Measurements from ENCODE around the gene MFSD2A.
"Not testable (repeated sequence)": the region's sequence is repeated elsewhere in the genome, so short reads cannot be mapped to it uniquely, and the experiment has no call there.

MFSD2A gene

DNA sequence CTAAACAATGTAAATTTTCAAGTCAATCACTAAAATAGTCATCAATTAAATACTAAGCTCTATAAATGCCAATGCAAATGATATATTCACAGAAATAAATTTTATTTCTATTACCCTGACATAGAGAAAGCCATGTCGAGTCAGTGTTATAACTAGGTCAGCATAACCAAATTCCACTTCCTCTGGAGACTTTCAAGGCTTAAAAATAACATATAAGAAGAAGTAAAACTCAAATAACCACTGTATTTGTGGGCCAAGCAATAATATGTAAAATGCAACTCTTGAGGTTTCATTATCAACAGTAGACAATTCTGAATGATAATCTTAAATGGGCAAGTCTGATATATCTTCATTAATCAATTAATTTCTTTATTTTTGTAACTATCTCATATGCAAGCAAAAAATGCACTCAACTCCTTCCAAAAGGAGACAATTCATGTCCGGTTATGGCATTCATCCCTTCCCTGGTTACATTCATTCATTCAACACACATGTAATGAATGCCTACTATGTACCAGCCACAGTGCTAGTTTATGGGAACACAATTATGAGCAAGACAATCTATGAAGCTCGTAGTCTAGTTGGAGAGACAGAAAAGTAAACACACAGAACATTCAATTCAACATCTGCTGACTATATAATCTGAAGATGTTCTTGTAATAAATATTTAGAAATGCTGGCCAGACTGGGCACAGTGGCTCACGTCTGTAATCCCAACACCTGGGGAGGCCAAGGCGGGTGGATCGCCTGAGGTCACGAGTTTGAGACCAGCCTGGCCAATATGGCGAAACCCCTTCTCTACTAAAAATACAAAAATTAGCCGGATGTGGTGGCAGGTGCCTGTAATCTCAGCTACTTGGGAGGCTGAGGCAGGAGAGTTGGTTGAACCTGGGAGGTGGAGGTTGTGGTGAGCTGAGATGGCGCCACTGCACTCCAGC lies 48.5 kb downstream of the MFSD2A start:
- DNase-seq = no peak

DNA sequence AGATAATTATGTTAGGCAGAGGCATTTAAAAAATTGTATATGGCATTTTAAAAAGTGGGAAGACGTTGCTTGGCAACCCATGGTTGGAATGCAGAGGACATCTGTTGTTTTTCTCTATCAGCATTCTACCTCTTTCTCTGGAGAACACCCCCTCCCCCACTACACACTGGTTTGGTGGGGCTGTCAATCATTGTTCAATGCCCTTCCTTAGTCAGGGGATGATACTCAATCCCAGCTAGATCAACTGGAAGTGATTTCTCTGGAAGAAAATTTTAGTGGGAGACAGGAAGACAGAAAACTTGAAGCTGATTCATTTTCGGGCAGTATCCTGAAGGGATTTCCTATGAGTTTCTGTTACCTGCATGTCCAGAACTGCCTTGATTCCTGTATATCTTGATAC lies 49.9 kb downstream of the MFSD2A start:
- no peak for DNase-seq

DNA sequence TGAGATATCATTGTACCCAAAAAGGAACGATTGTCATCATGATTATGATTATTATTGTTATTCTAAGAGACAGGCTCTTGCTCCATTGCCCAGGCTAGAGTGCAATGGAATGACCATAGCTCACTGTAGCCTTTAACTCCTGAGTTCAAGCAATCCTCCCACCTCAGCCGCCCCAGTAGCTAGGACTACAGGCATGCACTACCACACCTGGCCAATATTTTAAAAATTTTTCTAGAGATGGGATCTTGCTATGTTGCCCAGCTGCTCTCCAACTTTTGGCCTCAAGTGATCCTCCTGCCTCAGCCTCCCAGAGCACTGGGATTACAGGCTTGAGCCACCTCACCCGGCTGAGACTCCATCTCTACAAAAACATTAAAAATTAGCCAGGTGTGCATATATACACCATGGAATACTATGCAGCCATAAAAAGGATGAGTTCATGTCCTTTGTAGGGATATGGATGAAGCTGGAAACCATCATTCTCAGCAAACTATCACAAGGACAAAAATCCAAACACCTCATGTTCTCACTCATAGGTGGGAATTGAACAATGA lies 52.6 kb downstream of the MFSD2A start:
- not testable (repeated sequence) for DNase-seq

DNA sequence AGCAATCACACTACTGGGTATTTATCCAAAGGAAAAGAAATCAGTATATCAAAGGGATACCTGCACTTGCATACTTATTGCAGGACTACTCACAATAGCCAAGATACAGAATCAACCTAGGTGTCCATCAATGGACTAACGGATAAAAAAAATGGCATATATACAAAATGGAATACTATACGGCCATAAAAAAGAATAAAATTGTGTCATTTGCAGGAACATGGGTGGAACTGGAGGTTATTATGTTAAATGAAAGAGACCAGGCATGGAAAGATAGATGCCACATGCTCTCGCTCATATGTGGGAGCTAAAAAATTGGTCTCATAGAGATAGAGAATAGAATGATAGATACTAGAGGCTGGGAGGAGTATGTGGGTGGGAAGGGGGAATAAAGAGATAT lies 56.3 kb downstream of the MFSD2A start:
- DNase-seq = no peak

DNA sequence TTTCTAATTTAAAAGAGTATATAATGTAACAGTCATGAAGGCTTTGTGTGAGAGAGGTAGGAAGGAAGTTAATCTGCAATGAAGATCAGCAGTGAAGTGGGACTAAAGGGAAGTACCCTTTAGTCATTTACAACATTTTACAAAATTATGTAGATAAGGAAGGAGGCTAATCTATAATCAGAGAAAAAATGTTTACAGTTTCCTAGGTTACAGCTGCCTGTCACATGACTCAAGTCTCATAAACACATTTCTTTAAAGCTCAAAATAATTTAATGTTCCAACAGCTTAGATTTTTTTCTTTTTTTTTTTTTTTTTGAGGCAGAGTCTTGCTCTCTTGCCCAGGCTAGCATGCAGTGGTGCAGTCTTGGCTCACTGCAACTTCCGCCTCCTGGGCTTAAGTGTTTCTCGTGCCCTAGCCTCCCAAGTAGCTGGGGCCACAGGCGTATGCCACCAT lies 59.3 kb downstream of the MFSD2A start:
- DNase-seq = no peak

DNA sequence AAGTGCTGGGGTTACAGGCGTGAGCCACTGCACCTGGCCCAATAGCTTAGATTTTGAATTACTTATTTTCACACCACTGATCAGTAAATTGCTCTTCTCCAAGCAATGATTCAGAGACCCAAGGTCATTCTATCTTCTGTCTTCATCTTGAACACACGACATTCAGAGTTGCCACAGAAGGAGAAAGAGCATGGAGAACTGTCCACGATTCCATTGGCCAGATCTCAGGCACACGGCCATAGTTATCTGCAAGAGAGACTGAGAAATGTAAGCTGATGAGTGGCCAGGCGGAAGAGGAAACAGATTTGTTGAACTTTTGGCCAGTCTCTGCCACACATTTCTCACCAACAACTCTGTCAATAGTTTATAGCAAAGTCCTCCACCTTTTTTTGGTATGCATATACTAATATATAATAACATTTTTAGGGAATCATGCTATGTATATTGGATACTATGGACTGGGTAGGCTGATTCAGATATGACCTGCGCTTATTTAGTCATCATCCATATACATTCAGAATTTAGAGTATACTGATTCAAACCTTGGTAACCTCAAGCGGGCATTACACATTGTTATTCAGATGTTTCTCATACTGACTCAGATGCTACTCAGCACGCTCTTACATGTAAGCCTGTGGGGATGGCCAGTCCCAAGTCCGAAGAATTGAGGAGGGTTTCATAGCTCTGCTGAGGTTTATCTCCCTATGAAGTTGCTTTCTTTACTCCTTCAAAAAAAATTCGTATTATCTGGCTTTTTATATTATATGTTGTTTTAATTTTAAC lies 60.1 kb downstream of the MFSD2A start:
- DNase-seq = no peak

DNA sequence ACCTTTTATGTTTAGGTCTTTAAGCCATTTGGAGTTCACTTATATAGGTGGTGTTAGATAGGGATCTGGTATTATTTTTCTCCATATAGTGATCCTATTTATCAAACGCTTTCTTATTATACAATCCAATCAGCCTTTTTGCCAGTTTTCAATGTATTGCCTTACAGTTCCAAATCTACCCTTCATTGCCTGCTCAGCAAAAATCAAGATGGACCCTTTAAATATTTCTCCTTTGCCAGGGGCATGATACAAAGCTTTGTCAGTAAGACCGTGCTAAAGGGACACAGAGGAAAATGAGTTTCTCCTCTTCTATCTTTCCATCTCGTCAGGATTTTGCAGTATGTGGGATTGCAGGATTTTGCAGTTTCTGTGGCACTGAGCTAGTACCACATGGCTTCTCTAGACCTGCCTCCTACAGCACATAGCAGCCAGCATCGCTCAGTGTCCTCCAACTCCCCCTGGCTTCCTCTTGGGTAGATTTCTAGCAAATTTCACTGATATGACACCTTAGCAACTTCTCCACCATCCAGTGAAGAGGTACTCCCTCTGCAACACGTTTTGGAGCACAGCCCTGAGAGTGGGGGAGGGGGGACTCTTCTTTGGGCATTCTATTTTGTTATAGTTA lies 63.1 kb downstream of the MFSD2A start:
- DNase-seq = no peak

Measured in CD4-positive, alpha-beta T cell treated with Interferon gamma for 1 hour (primary cell).